Naive thymus-derived CD4-positive, alpha-beta T cell (primary cell): ENCODE results near the gene TEX11. TPM values are rescaled to one million over a fixed set of nuclear protein-coding genes. Genes with fewer than 3 reads are reported as not detected.
"Not testable (repeated sequence)": the region's sequence is repeated elsewhere in the genome, so short reads cannot be mapped to it uniquely, and the experiment has no call there.

Source experiments
- ATAC-seq: fragments of 150-1000 bp; cut with Tn5 transposase; 2 replicates; pipeline ENCODE4 v1.10.0; 2021; ENCODE audit warnings: mild to moderate bottlenecking, moderate library complexity
- CTCF ChIA-PET: fragments of 350-600 bp; sonication (Branson Sonifier 250); formaldehyde crosslinking; loops from one replicate; lab custom pipeline; 2021; ENCODE audit warnings: antibody characterized with exemption; lab: Charles Lee
- POLR2A ChIA-PET: fragments of 350-600 bp; sonication (Branson Sonifier 250); formaldehyde crosslinking; loops from one replicate; lab custom pipeline; 2021; ENCODE audit warnings: antibody characterized with exemption, inconsistent platforms; lab: Charles Lee
- DNase-seq, 9 donors: peaks; one replicate each; pipeline versions ENCODE4 v3.0.0 to v3.0.0-alpha.2; 2020 to 2022; ENCODE audit warnings: mixed read lengths in 1 of 9
- H3K27ac ChIP-seq: one replicate; pipeline ENCODE4 v1.7.0; 2013; ENCODE audit warnings: mild to moderate bottlenecking, low read depth, low read length, moderate library complexity
- H3K27me3 ChIP-seq, 2 donors: one replicate each; pipeline ENCODE4 v1.7.0; 2013; ENCODE audit warnings: low read length in 2 of 2, mild to moderate bottlenecking in 2 of 2, moderate library complexity in 2 of 2; ENCODE audit not compliant: control insufficient read depth in 2 of 2, insufficient read depth in 2 of 2
- H3K36me3 ChIP-seq, 3 experiments: 1 replicate in 2 of 3; 2 replicates in 1 of 3; pipeline ENCODE4 v1.7.0; 2013; ENCODE audit warnings: low read length in 3 of 3, mild to moderate bottlenecking in 3 of 3, moderate library complexity in 1 of 3; ENCODE audit not compliant: insufficient read depth in 3 of 3, control insufficient read depth in 2 of 3
- H3K4me1 ChIP-seq, 2 donors: one replicate each; pipeline ENCODE4 v1.7.0; 2013; ENCODE audit warnings: low read length in 2 of 2, mild to moderate bottlenecking in 2 of 2, moderate library complexity in 1 of 2; ENCODE audit not compliant: control insufficient read depth in 2 of 2, insufficient read depth in 2 of 2
- H3K4me3 ChIP-seq: 2 replicates; pipeline ENCODE4 v1.7.0; 2013; ENCODE audit warnings: mild to moderate bottlenecking, low read length
- H3K9me3 ChIP-seq, 3 experiments: 1 replicate in 2 of 3; 2 replicates in 1 of 3; pipeline ENCODE4 v1.7.0; 2013; ENCODE audit warnings: low read length in 3 of 3; ENCODE audit not compliant: control insufficient read depth in 2 of 3
- H3K27ac Mint-ChIP-seq, 9 donors: one replicate each; pipeline ENCODE4 v1.8.0; 2020 to 2022; ENCODE audit warnings: mixed read lengths in 9 of 9, mild to moderate bottlenecking in 8 of 9, moderate library complexity in 5 of 9, inconsistent platforms in 2 of 9
- H3K27me3 Mint-ChIP-seq, 5 donors: one replicate each; pipeline ENCODE4 v1.8.0; 2021 to 2022; ENCODE audit warnings: mixed read lengths in 5 of 5, mild to moderate bottlenecking in 1 of 5
- H3K36me3 Mint-ChIP-seq, 5 donors: one replicate each; pipeline ENCODE4 v1.8.0; 2020 to 2022; ENCODE audit warnings: mixed read lengths in 5 of 5, mild to moderate bottlenecking in 3 of 5, inconsistent platforms in 1 of 5
- H3K4me1 Mint-ChIP-seq, 7 donors: one replicate each; pipeline ENCODE4 v1.8.0; 2020 to 2022; ENCODE audit warnings: mixed read lengths in 7 of 7, mild to moderate bottlenecking in 3 of 7, inconsistent platforms in 1 of 7
- H3K4me3 Mint-ChIP-seq, 10 donors: one replicate each; pipeline ENCODE4 v1.8.0; 2020 to 2022; ENCODE audit warnings: mild to moderate bottlenecking in 10 of 10, mixed read lengths in 10 of 10, moderate library complexity in 6 of 10, inconsistent platforms in 2 of 10
- H3K9me3 Mint-ChIP-seq, 11 donors: one replicate each; pipeline ENCODE4 v1.8.0; 2020 to 2022; ENCODE audit warnings: mixed read lengths in 11 of 11, mild to moderate bottlenecking in 4 of 11, inconsistent platforms in 1 of 11, moderate library complexity in 1 of 11
- intact Hi-C, 2 donors: fragments of 100-400 bp; cut with micrococcal nuclease; formaldehyde crosslinking; loops; one replicate each; pipeline ENCODE4 v1.15.1; 2023
- polyA plus RNA-seq, 2 donors: library from polyadenylated mRNA; unstranded; fragments of 300-500 nt; fragmentation: Illumina TruSeq; gene quantifications; one replicate each; pipeline ENCODE4 v1.2.3, GENCODE V29; 2021
- total RNA-seq, 6 experiments: library from RNA in 5 of 6; stranded (reverse) in 5 of 6; gene quantifications; 1 replicate in 5 of 6; 2 replicates in 1 of 6; pipeline ENCODE4 v1.2.3 and lab custom pipeline; 2021 to 2026

Gene TEX11
- total and polyA plus RNA-seq, 7 experiments from 2014 or later, result 0.18 TPM; not detected in 6

GRCh38 chrX:70720721-70721120 lies 187.8 kb downstream of the TEX11 start:
- no peaks in the 10 kb centered on the region for H3K4me1 ChIP-seq
- Mint-ChIP-seq H3K27me3 (peaks cover 0 to 2% (median 0%) of the 10 kb centered on the region in 5 donors), H3K4me1 (no peaks in the 10 kb centered on the region), H3K4me3 (no peak overlapping the region), H3K36me3 (no peaks in the 10 kb centered on the region), H3K27ac (no peak overlapping the region), H3K9me3 (peaks cover 0 to 4% (median 0%) of the 10 kb centered on the region in 11 donors)
- H3K36me3 ChIP-seq, result no peaks in the 10 kb centered on the region
- no peak overlapping the region for H3K27ac ChIP-seq
- ChIA-PET CTCF (no interaction called here), POLR2A (no interaction called here)
- DNase-seq (no peak), ATAC-seq (no peak)
- H3K9me3 ChIP-seq, result no peaks in the 10 kb centered on the region
- H3K27me3 ChIP-seq, result no peaks in the 10 kb centered on the region
- intact Hi-C loops, result no loop called here
- H3K4me3 ChIP-seq, result no peak overlapping the region

DNA sequence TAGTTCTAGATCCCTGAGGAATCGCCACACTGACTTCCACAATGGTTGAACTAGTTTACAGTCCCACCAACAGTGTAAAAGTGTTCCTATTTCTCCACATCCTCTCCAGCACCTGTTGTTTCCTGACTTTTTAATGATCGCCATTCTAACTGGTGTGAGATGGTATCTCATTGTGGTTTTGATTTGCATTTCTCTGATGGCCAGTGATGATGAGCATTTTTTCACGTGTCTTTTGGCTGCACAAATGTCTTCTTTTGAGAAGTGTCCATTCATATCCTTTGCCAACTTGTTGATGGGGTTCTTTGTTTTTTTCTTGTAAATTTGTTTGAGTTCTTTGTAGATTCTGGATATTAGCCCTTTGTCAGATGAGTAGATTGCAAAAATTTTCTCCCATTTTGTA lies 197.2 kb downstream of the TEX11 start:
- H3K4me3 Mint-ChIP-seq, H3K4me3 ChIP-seq, POLR2A ChIA-PET, H3K27me3 ChIP-seq, H3K9me3 ChIP-seq, ATAC-seq, intact Hi-C loops, H3K27ac ChIP-seq, H3K27ac Mint-ChIP-seq, H3K4me1 ChIP-seq, CTCF ChIA-PET, DNase-seq, H3K36me3 ChIP-seq, H3K4me1 Mint-ChIP-seq, H3K36me3 Mint-ChIP-seq: not testable (repeated sequence)
- peaks cover 0 to 17% (median 4%) of the 10 kb centered on the region in 11 donors for H3K9me3 Mint-ChIP-seq
- peaks cover 0 to 11% (median 4%) of the 10 kb centered on the region in 5 donors for H3K27me3 Mint-ChIP-seq

- H3K36me3 ChIP-seq, result no peaks in the 10 kb centered on the region
- no peak overlapping the region for H3K27ac Mint-ChIP-seq
- CTCF ChIA-PET, result no interaction called here
- no peaks in the 10 kb centered on the region for H3K4me1 Mint-ChIP-seq
- no peaks in the 10 kb centered on the region for H3K4me1 ChIP-seq
- H3K4me3 ChIP-seq, result no peak overlapping the region
- no peaks in the 10 kb centered on the region for H3K27me3 ChIP-seq
- no peaks in the 10 kb centered on the region for H3K36me3 Mint-ChIP-seq
- no peak overlapping the region for H3K27ac ChIP-seq
- H3K27me3 Mint-ChIP-seq, result no peaks in the 10 kb centered on the region
- no peak overlapping the region for H3K4me3 Mint-ChIP-seq
- intact Hi-C loops, result no loop called here
- H3K9me3 Mint-ChIP-seq, result peaks cover 0 to 2% (median 0%) of the 10 kb centered on the region in 11 donors
- H3K9me3 ChIP-seq, result no peaks in the 10 kb centered on the region
- POLR2A ChIA-PET, result no interaction called here
- no peak for DNase-seq
- no peak for ATAC-seq
These were observed 214.0 kb downstream of the TEX11 start for GRCh38 chrX:70694339-70695122.

DNA sequence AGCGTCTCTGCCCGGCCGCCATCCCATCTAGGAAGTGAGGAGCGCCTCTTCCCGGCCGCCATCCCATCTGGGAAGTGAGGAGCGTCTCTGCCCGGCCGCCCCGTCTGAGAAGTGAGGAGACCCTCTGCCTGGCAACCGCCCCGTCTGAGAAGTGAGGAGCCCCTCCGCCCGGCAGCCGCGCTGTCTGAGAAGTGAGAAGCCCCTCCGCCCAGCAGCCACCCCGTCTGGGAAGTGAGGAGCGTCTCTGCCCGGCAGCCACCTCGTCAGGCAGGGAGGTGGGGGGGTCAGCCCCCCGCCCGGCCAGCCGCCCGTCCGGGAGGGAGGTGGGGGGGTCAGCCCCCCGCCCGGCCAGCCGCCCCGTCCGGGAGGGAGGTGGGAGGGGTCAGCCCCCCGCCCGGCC lies 229.1 kb downstream of the TEX11 start:
- intact Hi-C loops, result not testable (repeated sequence)

GRCh38 chrX:70675284-70675683 lies 233.2 kb downstream of the TEX11 start:
- no peaks in the 10 kb centered on the region for H3K27me3 ChIP-seq
- H3K36me3 ChIP-seq, result no peaks in the 10 kb centered on the region
- ATAC-seq (no peak), DNase-seq (no peak)
- intact Hi-C loops, result no loop called here
- no peaks in the 10 kb centered on the region for H3K4me1 ChIP-seq
- ChIA-PET CTCF (no interaction called here), POLR2A (no interaction called here)
- no peaks in the 10 kb centered on the region for H3K9me3 ChIP-seq
- H3K4me3 ChIP-seq, result no peak overlapping the region
- peaks cover 0 to 9% (median 1%) of the 10 kb centered on the region in 11 donors for H3K9me3 Mint-ChIP-seq
- H3K27ac Mint-ChIP-seq, result peak overlapping the region in 1 of 9 donors; percentile 52
- peaks cover 0 to 12% (median 0%) of the 10 kb centered on the region in 7 donors for H3K4me1 Mint-ChIP-seq
- peaks cover 0 to 8% (median 0%) of the 10 kb centered on the region in 5 donors for H3K36me3 Mint-ChIP-seq
- H3K27me3 Mint-ChIP-seq, result no peaks in the 10 kb centered on the region
- H3K27ac ChIP-seq, result no peak overlapping the region
- peak overlapping the region in 1 of 10 donors; percentile 3 for H3K4me3 Mint-ChIP-seq

More for the DNA sequence above, 229.1 kb downstream of the TEX11 start:
- H3K4me1 Mint-ChIP-seq, H3K27ac ChIP-seq, ATAC-seq, CTCF ChIA-PET, H3K27me3 ChIP-seq, H3K9me3 Mint-ChIP-seq, H3K4me3 Mint-ChIP-seq, H3K27me3 Mint-ChIP-seq, H3K9me3 ChIP-seq, H3K36me3 ChIP-seq, H3K36me3 Mint-ChIP-seq, H3K27ac Mint-ChIP-seq, DNase-seq, H3K4me1 ChIP-seq, H3K4me3 ChIP-seq, POLR2A ChIA-PET: not testable (repeated sequence)

GRCh38 chrX:70672326-70672725 lies 236.2 kb downstream of the TEX11 start:
- intact Hi-C loops, result no loop called here
- peaks cover 0 to 9% (median 1%) of the 10 kb centered on the region in 11 donors for H3K9me3 Mint-ChIP-seq
- DNase-seq (no peak), ATAC-seq (no peak)
- peaks cover 0 to 12% (median 0%) of the 10 kb centered on the region in 7 donors for H3K4me1 Mint-ChIP-seq
- H3K27me3 Mint-ChIP-seq, result no peaks in the 10 kb centered on the region
- Histone ChIP-seq H3K4me1 (no peaks in the 10 kb centered on the region), H3K27ac (no peak overlapping the region), H3K9me3 (no peaks in the 10 kb centered on the region), H3K36me3 (no peaks in the 10 kb centered on the region), H3K27me3 (no peaks in the 10 kb centered on the region), H3K4me3 (no peak overlapping the region)
- H3K36me3 Mint-ChIP-seq, result peaks cover 0 to 6% (median 0%) of the 10 kb centered on the region in 5 donors
- CTCF ChIA-PET, result no interaction called here
- H3K4me3 Mint-ChIP-seq, result peak overlapping the region in 1 of 10 donors; percentile 25
- H3K27ac Mint-ChIP-seq, result peak overlapping the region in 1 of 9 donors; percentile 43
- POLR2A ChIA-PET, result no interaction called here

- Mint-ChIP-seq H3K27me3 (peaks cover 0 to 4% (median 0%) of the 10 kb centered on the region in 5 donors), H3K27ac (no peak overlapping the region), H3K4me1 (peaks cover 0 to 7% (median 0%) of the 10 kb centered on the region in 7 donors), H3K4me3 (no peak overlapping the region), H3K36me3 (peaks cover 0 to 2% (median 0%) of the 10 kb centered on the region in 5 donors), H3K9me3 (peaks cover 0 to 3% (median 0%) of the 10 kb centered on the region in 11 donors)
- no peaks in the 10 kb centered on the region for H3K27me3 ChIP-seq
- POLR2A ChIA-PET, result no interaction called here
- no peaks in the 10 kb centered on the region for H3K36me3 ChIP-seq
- H3K27ac ChIP-seq, result no peak overlapping the region
- no peak overlapping the region for H3K4me3 ChIP-seq
- ATAC-seq (no peak), DNase-seq (no peak)
- CTCF ChIA-PET, result no interaction called here
- H3K4me1 ChIP-seq, result no peaks in the 10 kb centered on the region
- intact Hi-C loops, result loop anchor here in 1 of 2 donors (10.0 kb wide), 1 partner anchor 474 kb away; no protein-coding TSS in a partner anchor
- no peaks in the 10 kb centered on the region for H3K9me3 ChIP-seq
These were observed 239.4 kb downstream of the TEX11 start for GRCh38 chrX:70669120-70669519.
